GM23338 (cell line): Measurements from ENCODE around the gene NEU3. TPM values are rescaled to one million over a fixed set of nuclear protein-coding genes. Genes with fewer than 3 reads are reported as not detected.

ENCODE experiments used
- ATAC-seq: fragments of 200-7000 bp; cut with Tn5 transposase; 3 replicates; pipeline ENCODE4 v1.9.1; 2020
- DNase-seq: peaks from one replicate; pipeline ENCODE4 v3.0.0-alpha.2; 2015; ENCODE audit warnings: low spot score
- H2AFZ ChIP-seq: fragments of 200-600 bp; sonication (generic); 2 replicates; pipeline ENCODE4 v1.8.0; 2016; ENCODE audit warnings: antibody characterized with exemption, mild to moderate bottlenecking, moderate library complexity
- H3F3A ChIP-seq: fragments of 200-600 bp; sonication (generic); replicated peaks from 2 replicates; pipeline ENCODE4 v1.8.0; 2017; ENCODE audit warnings: antibody characterized with exemption, mixed run types, low read depth
- H3K27ac ChIP-seq: fragments of 200-600 bp; sonication (generic); 2 replicates; pipeline ENCODE4 v1.6.1; 2016; ENCODE audit warnings: low read depth
- H3K27me3 ChIP-seq: fragments of 200-600 bp; sonication (generic); 2 replicates; pipeline ENCODE4 v1.8.0; 2016; ENCODE audit warnings: mild to moderate bottlenecking, mixed run types, moderate library complexity; ENCODE audit not compliant: insufficient read depth
- H3K36me3 ChIP-seq: fragments of 200-600 bp; sonication (generic); 2 replicates; pipeline ENCODE4 v1.8.0; 2016; ENCODE audit warnings: mild to moderate bottlenecking; ENCODE audit not compliant: insufficient read depth
- H3K4me1 ChIP-seq: fragments of 200-600 bp; sonication (generic); 2 replicates; pipeline ENCODE4 v1.8.0; 2016; ENCODE audit warnings: mild to moderate bottlenecking, moderate library complexity; ENCODE audit not compliant: insufficient read depth
- H3K4me2 ChIP-seq: fragments of 200-600 bp; sonication (generic); 2 replicates; pipeline ENCODE4 v1.7.1; 2017; ENCODE audit warnings: mixed run types
- H3K4me3 ChIP-seq: fragments of 200-600 bp; sonication (generic); 2 replicates; pipeline ENCODE4 v1.6.1; 2016; ENCODE audit warnings: mixed run types
- H3K79me2 ChIP-seq: fragments of 200-600 bp; sonication (generic); replicated peaks from 2 replicates; pipeline ENCODE4 v1.8.0; 2017; ENCODE audit warnings: mild to moderate bottlenecking; ENCODE audit not compliant: insufficient read depth
- H3K9me2 ChIP-seq: fragments of 200-600 bp; sonication (generic); 2 replicates; pipeline ENCODE4 v1.8.0; 2017; ENCODE audit not compliant: insufficient read depth
- H4K20me1 ChIP-seq: fragments of 200-600 bp; sonication (generic); replicated peaks from 2 replicates; pipeline ENCODE4 v1.8.0; 2017; ENCODE audit warnings: mild to moderate bottlenecking; ENCODE audit not compliant: insufficient read depth
- H3K27ac Mint-ChIP-seq: 2 replicates; pipeline ENCODE4 v1.8.0; 2020; ENCODE audit warnings: inconsistent platforms, mild to moderate bottlenecking, moderate library complexity, mixed read lengths
- H3K27me3 Mint-ChIP-seq: 3 replicates; pipeline ENCODE4 v1.8.0; 2022; ENCODE audit warnings: low read depth, mild to moderate bottlenecking, moderate library complexity, mixed read lengths, inconsistent platforms; ENCODE audit not compliant: insufficient read depth, poor library complexity
- H3K36me3 Mint-ChIP-seq: 3 replicates; pipeline ENCODE4 v1.8.0; 2021; ENCODE audit warnings: low read depth, mild to moderate bottlenecking, inconsistent platforms, moderate library complexity, mixed read lengths
- H3K4me1 Mint-ChIP-seq: 3 replicates; pipeline ENCODE4 v1.8.0; 2020; ENCODE audit warnings: mild to moderate bottlenecking, inconsistent platforms, mixed read lengths
- H3K4me3 Mint-ChIP-seq: 3 replicates; pipeline ENCODE4 v1.8.0; 2021; ENCODE audit warnings: moderate library complexity, mild to moderate bottlenecking, inconsistent platforms, mixed read lengths
- H3K9me3 Mint-ChIP-seq: 3 replicates; pipeline ENCODE4 v1.8.0; 2020; ENCODE audit warnings: moderate library complexity, mild to moderate bottlenecking, inconsistent platforms, mixed read lengths
- CREB1 ChIP-seq: fragments of 250-450 bp; sonication (Bioruptor Pico); IDR thresholded peaks from 2 replicates; pipeline ENCODE4 v1.5.0; 2020; ENCODE audit warnings: low read depth, mild to moderate bottlenecking, moderate library complexity
- CTCF ChIP-seq, 2 experiments: fragments of 200-600 bp in 1 of 2; sonication (generic) in 1 of 2; conservative IDR thresholded peaks; 2 replicates each; pipeline versions ENCODE4 v1.5.1 to v1.6.1; 2016 to 2017; ENCODE audit warnings: antibody characterized with exemption in 2 of 2, low read depth in 2 of 2, mild to moderate bottlenecking in 2 of 2, moderate library complexity in 1 of 2
- ETS1 ChIP-seq: IDR thresholded peaks from 2 replicates; pipeline ENCODE4 v1.6.1; 2016; ENCODE audit warnings: antibody characterized with exemption
- EZH2 ChIP-seq: fragments of 200-600 bp; sonication (generic); IDR thresholded peaks from one replicate; pipeline ENCODE4 v1.8.0; 2017; ENCODE audit warnings: antibody characterized with exemption, mild to moderate bottlenecking, low read depth; ENCODE audit not compliant: unreplicated experiment
- JUNB ChIP-seq: IDR thresholded peaks from one replicate; pipeline ENCODE4 v1.6.1; 2016; ENCODE audit warnings: antibody characterized with exemption; ENCODE audit not compliant: unreplicated experiment
- NANOG ChIP-seq: IDR thresholded peaks from 2 replicates; pipeline ENCODE4 v1.6.1; 2016; ENCODE audit warnings: antibody characterized with exemption, borderline replicate concordance
- POLR2AphosphoS5 ChIP-seq: IDR thresholded peaks from 2 replicates; pipeline ENCODE4 v1.6.1; 2016; ENCODE audit warnings: antibody characterized with exemption, low read depth
- REST ChIP-seq: IDR thresholded peaks from one replicate; pipeline ENCODE4 v1.6.1; 2018; ENCODE audit warnings: antibody characterized with exemption; ENCODE audit not compliant: unreplicated experiment
- ZNF462 ChIP-seq: fragments of 250-450 bp; sonication (Bioruptor Pico); IDR thresholded peaks from 2 replicates; pipeline ENCODE4 v1.5.0; 2020; ENCODE audit warnings: mild to moderate bottlenecking, moderate library complexity
- polyA plus RNA-seq: library from polyadenylated mRNA; unstranded; fragments of >200 nt; fragmentation: Nextera tagmentation; extraction: Ambion mirVana; gene quantifications from 2 replicates; pipeline ENCODE4 v1.2.1, GENCODE V29; 2016
- total RNA-seq: library from RNA; depleted of rRNA; stranded (reverse); fragments of >200 nt; shearing (Covaris generic); gene quantifications from 2 replicates; pipeline ENCODE4 v1.2.3, GENCODE V29; 2014

NEU3 gene
- total and polyA plus RNA-seq, 2 experiments from 2014 or later, result 2.8 to 25.9 TPM

GRCh38 chr11:75011872-75012271 is 23.1 kb downstream of the NEU3 start:
- Histone ChIP-seq H3K4me1 (no peaks in the 10 kb centered on the region), H3K9me2 (peaks cover 4% of the 10 kb centered on the region; the same call in 1 of the 2 replicates), H2AFZ (no peak overlapping the region), H3K36me3 (peaks cover 8% of the 10 kb centered on the region; the same call in 1 of the 2 replicates), H3K4me3 (no peak overlapping the region), H3F3A (no peaks in the 10 kb centered on the region), H3K4me2 (no peak overlapping the region), H3K27me3 (no peaks in the 10 kb centered on the region), H4K20me1 (0 out of 2 replicates have a peak, but pooled peaks cover 5% of the 10 kb centered on the region), H3K27ac (no peak overlapping the region), H3K79me2 (no peaks in the 10 kb centered on the region)
- no peak overlapping the region for H3K27ac Mint-ChIP-seq
- H3K27me3 Mint-ChIP-seq, result no peaks in the 10 kb centered on the region
- H3K4me3 Mint-ChIP-seq, result no peak overlapping the region
- DNase-seq (no peak), ATAC-seq (no peak)
- peaks cover 6% of the 10 kb centered on the region; the same call in 1 of the 3 replicates for H3K4me1 Mint-ChIP-seq
- H3K9me3 Mint-ChIP-seq, result peaks cover 2% of the 10 kb centered on the region; the same call in 2 of the 3 replicates
- TF ChIP-seq ETS1, result no peak
- peaks cover 16% of the 10 kb centered on the region for H3K36me3 Mint-ChIP-seq

- no peak overlapping the region; the same call in 1 of the 2 replicates for H3K27ac Mint-ChIP-seq
- TF ChIP-seq CREB1 (CRISPR knock-in tag), result no peak
- TF ChIP-seq ZNF462 (CRISPR knock-in tag), result no peak
- no peak for TF ChIP-seq EZH2
- TF ChIP-seq REST, result no peak
- TF ChIP-seq CTCF (conservative IDR thresholded peaks at IDR 0.05; ENCODE audit: low read depth in 2 of 2), result no peak
- no peak for TF ChIP-seq JUNB
- no peak for TF ChIP-seq NANOG
- no peak for TF ChIP-seq POLR2AphosphoS5
Measured at GRCh38 chr11:75013051-75013450, 24.3 kb downstream of the NEU3 start.

More at GRCh38 chr11:75013051-75013450, 24.3 kb downstream of the NEU3 start:
- ATAC-seq, result no peak
- Mint-ChIP-seq H3K27me3 (no peaks in the 10 kb centered on the region), H3K4me1 (peaks cover 6% of the 10 kb centered on the region; the same call in 1 of the 3 replicates), H3K4me3 (no peak overlapping the region), H3K9me3 (peaks cover 10% of the 10 kb centered on the region), H3K36me3 (peaks cover 16% of the 10 kb centered on the region)
- Histone ChIP-seq H3K27ac (no peak overlapping the region), H3K79me2 (no peaks in the 10 kb centered on the region), H3K36me3 (no peaks in the 10 kb centered on the region), H2AFZ (no peak overlapping the region), H3K4me3 (no peak overlapping the region), H3K27me3 (no peaks in the 10 kb centered on the region), H3K9me2 (peaks cover 5% of the 10 kb centered on the region; the same call in 1 of the 2 replicates), H4K20me1 (no peaks in the 10 kb centered on the region), H3F3A (no peaks in the 10 kb centered on the region), H3K4me2 (no peak overlapping the region), H3K4me1 (no peaks in the 10 kb centered on the region)
- DNase-seq, result no peak
